ENCODE results near the gene SPNS2.

DNA sequence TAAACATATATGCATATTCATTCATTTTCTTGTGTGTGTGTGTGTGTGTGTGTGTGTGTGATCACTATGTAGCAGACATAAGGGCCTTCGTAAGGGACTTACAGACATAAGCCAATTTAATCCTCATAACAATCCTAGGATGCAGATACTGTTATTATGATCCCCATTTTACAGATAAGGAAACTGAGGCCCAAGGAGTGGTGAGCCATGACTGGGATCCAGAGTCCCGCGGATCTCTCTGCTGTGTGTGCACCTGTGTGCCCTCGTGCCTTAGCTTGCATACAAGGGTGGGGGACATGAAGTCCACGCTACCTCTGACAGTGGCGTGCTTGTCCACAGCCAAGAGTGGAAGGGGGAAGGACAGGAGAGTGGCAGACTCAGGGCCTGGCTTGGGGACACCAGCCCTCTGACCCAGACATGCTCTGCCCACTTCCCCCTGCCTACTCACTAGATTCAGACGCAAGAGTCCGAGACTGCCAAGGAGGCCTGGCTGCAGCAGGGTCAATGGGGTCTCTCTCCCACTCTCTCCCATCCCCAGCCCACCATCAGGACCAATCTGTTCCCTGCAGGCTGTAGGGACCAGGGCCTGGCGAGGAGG is 75.9 kb downstream of the SPNS2 start:
- no peak for TF ChIP-seq EZH2 (IDR thresholded peaks at IDR 0.05; ENCODE audit: low read depth, unreplicated experiment)
- no peak for TF ChIP-seq CTCF (conservative IDR thresholded peaks at IDR 0.05; ENCODE audit: low read depth in 2 of 2)
- TF ChIP-seq CREB1 (CRISPR knock-in tag; IDR thresholded peaks at IDR 0.05; ENCODE audit: low read depth), result no peak
- TF ChIP-seq, protein P1, sequence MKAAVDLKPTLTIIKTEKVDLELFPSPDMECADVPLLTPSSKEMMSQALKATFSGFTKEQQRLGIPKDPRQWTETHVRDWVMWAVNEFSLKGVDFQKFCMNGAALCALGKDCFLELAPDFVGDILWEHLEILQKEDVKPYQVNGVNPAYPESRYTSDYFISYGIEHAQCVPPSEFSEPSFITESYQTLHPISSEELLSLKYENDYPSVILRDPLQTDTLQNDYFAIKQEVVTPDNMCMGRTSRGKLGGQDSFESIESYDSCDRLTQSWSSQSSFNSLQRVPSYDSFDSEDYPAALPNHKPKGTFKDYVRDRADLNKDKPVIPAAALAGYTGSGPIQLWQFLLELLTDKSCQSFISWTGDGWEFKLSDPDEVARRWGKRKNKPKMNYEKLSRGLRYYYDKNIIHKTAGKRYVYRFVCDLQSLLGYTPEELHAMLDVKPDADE (IDR thresholded peaks at IDR 0.05), result no peak
- TF ChIP-seq JUNB (IDR thresholded peaks at IDR 0.05; ENCODE audit: unreplicated experiment), result no peak
- TF ChIP-seq POLR2AphosphoS5 (IDR thresholded peaks at IDR 0.05; ENCODE audit: low read depth), result no peak
- no peak for TF ChIP-seq ZNF462 (CRISPR knock-in tag; IDR thresholded peaks at IDR 0.05)
- TF ChIP-seq, protein P2, sequence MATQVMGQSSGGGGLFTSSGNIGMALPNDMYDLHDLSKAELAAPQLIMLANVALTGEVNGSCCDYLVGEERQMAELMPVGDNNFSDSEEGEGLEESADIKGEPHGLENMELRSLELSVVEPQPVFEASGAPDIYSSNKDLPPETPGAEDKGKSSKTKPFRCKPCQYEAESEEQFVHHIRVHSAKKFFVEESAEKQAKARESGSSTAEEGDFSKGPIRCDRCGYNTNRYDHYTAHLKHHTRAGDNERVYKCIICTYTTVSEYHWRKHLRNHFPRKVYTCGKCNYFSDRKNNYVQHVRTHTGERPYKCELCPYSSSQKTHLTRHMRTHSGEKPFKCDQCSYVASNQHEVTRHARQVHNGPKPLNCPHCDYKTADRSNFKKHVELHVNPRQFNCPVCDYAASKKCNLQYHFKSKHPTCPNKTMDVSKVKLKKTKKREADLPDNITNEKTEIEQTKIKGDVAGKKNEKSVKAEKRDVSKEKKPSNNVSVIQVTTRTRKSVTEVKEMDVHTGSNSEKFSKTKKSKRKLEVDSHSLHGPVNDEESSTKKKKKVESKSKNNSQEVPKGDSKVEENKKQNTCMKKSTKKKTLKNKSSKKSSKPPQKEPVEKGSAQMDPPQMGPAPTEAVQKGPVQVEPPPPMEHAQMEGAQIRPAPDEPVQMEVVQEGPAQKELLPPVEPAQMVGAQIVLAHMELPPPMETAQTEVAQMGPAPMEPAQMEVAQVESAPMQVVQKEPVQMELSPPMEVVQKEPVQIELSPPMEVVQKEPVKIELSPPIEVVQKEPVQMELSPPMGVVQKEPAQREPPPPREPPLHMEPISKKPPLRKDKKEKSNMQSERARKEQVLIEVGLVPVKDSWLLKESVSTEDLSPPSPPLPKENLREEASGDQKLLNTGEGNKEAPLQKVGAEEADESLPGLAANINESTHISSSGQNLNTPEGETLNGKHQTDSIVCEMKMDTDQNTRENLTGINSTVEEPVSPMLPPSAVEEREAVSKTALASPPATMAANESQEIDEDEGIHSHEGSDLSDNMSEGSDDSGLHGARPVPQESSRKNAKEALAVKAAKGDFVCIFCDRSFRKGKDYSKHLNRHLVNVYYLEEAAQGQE (IDR thresholded peaks at IDR 0.05; ENCODE audit: unreplicated experiment), result no peak
- no peak for TF ChIP-seq EZH2phosphoT487 (IDR thresholded peaks at IDR 0.05; ENCODE audit: unreplicated experiment)

Data from GM23338 (cell line).